ENCODE measurements around the gene GLO1. TPM values are rescaled to one million over a fixed set of nuclear protein-coding genes. Genes with fewer than 3 reads are reported as not detected.

GLO1 gene
- total and polyA plus RNA-seq, 2 donors from 2014 or later: 67.3 to 126 TPM

DNA sequence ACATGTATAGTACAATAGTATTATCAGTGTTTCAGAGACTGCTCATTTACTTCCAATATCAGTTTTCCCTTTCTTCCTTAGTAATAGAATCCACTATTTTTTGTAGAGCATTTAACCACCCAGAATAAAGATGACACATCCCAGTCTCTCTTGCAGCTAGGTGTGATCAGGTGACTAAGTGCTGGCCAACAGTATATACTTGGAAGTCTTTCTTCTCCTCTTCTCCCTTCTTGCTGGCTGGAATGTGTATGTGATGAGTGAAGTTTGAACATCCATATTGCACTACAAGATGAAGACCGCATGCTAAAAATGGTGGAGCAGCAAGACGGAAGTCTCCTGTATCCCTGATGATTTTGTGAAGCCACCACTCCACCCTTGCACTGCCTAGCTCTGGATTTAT lies 48.7 kb downstream of the GLO1 start:
- Histone ChIP-seq H3K4me3 (ENCODE audit: low read length in 3 of 3) (no peak overlapping the region), H3K4me1 (ENCODE audit: control insufficient read depth in 2 of 3, insufficient read depth in 2 of 3, low read depth in 1 of 3, low read length in 3 of 3) (no peaks in the 10 kb centered on the region), H3K36me3 (ENCODE audit: control insufficient read depth in 2 of 3, insufficient read depth in 3 of 3, low read length in 3 of 3) (peaks cover 0 to 2% (median 2%) of the 10 kb centered on the region in 3 donors), H3K9me3 (ENCODE audit: control insufficient read depth in 2 of 3, insufficient read depth in 1 of 3, low read length in 3 of 3) (no peaks in the 10 kb centered on the region), H3K27ac (ENCODE audit: low read depth in 2 of 2, low read length in 2 of 2) (no peak overlapping the region), H3K27me3 (ENCODE audit: control insufficient read depth, insufficient read depth, low read length) (no peaks in the 10 kb centered on the region), H3K9ac (ENCODE audit: low read length in 3 of 3) (no peak overlapping the region)
- TF ChIP-seq CTCF (IDR thresholded peaks at IDR 0.05; ENCODE audit: borderline replicate concordance, extremely low read depth, insufficient read depth): no peak
- intact Hi-C loops (cut with DNase I): no loop called here
- FAIRE-seq: no peak
- no peak for DNase-seq

DNA sequence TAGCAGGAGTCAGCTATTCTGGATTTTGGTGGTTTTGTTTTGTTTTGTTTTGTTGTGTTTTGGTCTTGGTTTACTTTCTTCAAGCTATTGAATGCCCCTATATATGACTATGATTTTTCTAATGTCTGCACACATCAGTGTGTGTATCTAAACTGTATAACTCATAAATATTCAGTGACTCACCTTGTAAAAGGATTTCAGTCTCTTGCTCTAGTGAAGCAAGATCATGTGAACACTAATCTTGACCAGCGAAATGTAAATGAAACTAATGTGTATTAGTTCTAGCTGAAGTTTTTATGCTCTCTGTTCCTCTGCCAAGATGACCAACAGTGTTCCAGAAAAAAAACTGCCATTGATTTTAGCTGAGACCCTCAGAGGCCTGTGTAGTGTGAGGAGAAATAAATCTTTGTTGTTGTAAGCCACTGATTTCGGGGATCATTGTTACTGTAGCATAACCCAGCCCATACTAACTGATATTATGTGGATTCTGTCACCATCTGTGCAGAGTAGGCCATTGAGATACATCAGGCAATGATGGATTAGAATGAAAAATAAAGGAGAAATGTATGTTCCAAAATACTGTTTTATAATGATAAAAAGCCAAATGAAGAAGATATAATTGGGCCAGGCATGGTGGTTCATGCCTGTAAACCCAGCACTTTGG lies 51.7 kb downstream of the GLO1 start:
- Histone ChIP-seq H3K4me1 (ENCODE audit: control insufficient read depth in 2 of 3, insufficient read depth in 2 of 3, low read depth in 1 of 3, low read length in 3 of 3) (no peaks in the 10 kb centered on the region), H3K27ac (ENCODE audit: low read depth in 2 of 2, low read length in 2 of 2) (no peak overlapping the region), H3K9me3 (ENCODE audit: control insufficient read depth in 2 of 3, insufficient read depth in 1 of 3, low read length in 3 of 3) (no peaks in the 10 kb centered on the region), H3K4me3 (ENCODE audit: low read length in 3 of 3) (no peak overlapping the region), H3K36me3 (ENCODE audit: control insufficient read depth in 2 of 3, insufficient read depth in 3 of 3, low read length in 3 of 3) (peaks cover 0 to 2% (median 0%) of the 10 kb centered on the region in 3 donors), H3K9ac (ENCODE audit: low read length in 3 of 3) (no peak overlapping the region), H3K27me3 (ENCODE audit: control insufficient read depth, insufficient read depth, low read length) (no peaks in the 10 kb centered on the region)
- DNase-seq (no peak), FAIRE-seq (no peak)
- intact Hi-C loops (cut with DNase I): no loop called here
- no peak for TF ChIP-seq CTCF (IDR thresholded peaks at IDR 0.05; ENCODE audit: borderline replicate concordance, extremely low read depth, insufficient read depth)

DNA sequence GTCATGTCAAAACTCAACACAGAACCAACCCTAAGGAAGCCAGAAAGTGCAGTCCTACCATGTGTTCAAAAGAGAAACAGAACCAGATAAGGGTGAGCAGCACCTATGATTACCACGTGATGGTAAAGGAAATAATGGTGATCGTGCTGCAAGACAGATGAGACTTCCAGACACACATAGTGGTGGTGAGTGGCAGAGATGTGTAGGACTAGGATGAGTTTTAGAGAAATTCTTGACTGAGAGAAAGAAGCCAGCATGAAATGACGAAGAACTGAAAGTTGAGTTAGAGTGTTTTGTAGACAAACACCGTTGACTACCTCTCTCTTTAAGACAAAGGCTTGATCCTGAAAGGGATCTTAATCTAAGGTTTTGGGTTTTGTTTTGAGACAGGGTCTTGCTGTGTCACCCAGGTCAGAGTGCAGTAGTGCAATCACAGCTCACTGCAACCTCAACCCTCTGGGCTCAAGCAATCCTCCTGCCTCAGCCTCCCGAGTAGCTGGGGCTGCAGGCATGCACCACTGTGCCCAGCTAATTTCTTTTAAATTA lies 52.7 kb downstream of the GLO1 start:
- Histone ChIP-seq H3K27me3 (ENCODE audit: control insufficient read depth, insufficient read depth, low read length) (no peaks in the 10 kb centered on the region), H3K27ac (ENCODE audit: low read depth in 2 of 2, low read length in 2 of 2) (no peak overlapping the region), H3K9me3 (ENCODE audit: control insufficient read depth in 2 of 3, insufficient read depth in 1 of 3, low read length in 3 of 3) (no peaks in the 10 kb centered on the region), H3K9ac (ENCODE audit: low read length in 3 of 3) (no peak overlapping the region), H3K36me3 (ENCODE audit: control insufficient read depth in 2 of 3, insufficient read depth in 3 of 3, low read length in 3 of 3) (peaks cover 0 to 2% (median 0%) of the 10 kb centered on the region in 3 donors), H3K4me1 (ENCODE audit: control insufficient read depth in 2 of 3, insufficient read depth in 2 of 3, low read depth in 1 of 3, low read length in 3 of 3) (no peaks in the 10 kb centered on the region), H3K4me3 (ENCODE audit: low read length in 3 of 3) (no peak overlapping the region)
- FAIRE-seq: no peak
- no peak for TF ChIP-seq CTCF (IDR thresholded peaks at IDR 0.05; ENCODE audit: borderline replicate concordance, extremely low read depth, insufficient read depth)
- no peak for DNase-seq
- intact Hi-C loops (cut with DNase I): no loop called here

Data from kidney (tissue), 14 donors.